GM04504 (cell line): ENCODE measurements around the gene NCAPD2.

Source experiments
- DNase-seq: peaks from one replicate; pipeline ENCODE4 v3.0.0-alpha.2; 2012; ENCODE audit warnings: low read depth

The NCAPD2 gene

GRCh38 chr12:6573001-6573400, 79.1 kb downstream of the NCAPD2 start:
- DNase-seq = no peak

GRCh38 chr12:6574576-6575295, 80.8 kb downstream of the NCAPD2 start:
- DNase-seq = no peak

GRCh38 chr12:6575648-6576047, 81.7 kb downstream of the NCAPD2 start:
- DNase-seq = no peak
